IMR-90 (cell line): ENCODE data around the gene PRKCB.

Experiments
- BHLHE40 ChIP-seq: fragments of 150-350 bp; IDR thresholded peaks from 2 replicates; pipeline ENCODE4 v1.6.1; 2016; ENCODE audit warnings: mild to moderate bottlenecking, low read depth, low read length
- POLR2A ChIP-seq: IDR thresholded peaks from 2 replicates; pipeline ENCODE4 v1.6.1; 2012; ENCODE audit warnings: mild to moderate bottlenecking, low read depth, low read length
- RAD21 ChIP-seq: IDR thresholded peaks from 2 replicates; pipeline ENCODE4 v1.6.1; 2012; ENCODE audit warnings: low read length, improper control_type of control experiment
- RFX5 ChIP-seq: IDR thresholded peaks from 2 replicates; pipeline ENCODE4 v1.8.0; 2012; ENCODE audit warnings: low read depth, mild to moderate bottlenecking, low read length, moderate library complexity
- TF ChIP-seq, protein P1 (sequence below): conservative IDR thresholded peaks from 2 replicates; pipeline ENCODE4 v1.5.1; 2012; ENCODE audit warnings: mild to moderate bottlenecking, low read depth, low read length, improper control_type of control experiment

DNA sequence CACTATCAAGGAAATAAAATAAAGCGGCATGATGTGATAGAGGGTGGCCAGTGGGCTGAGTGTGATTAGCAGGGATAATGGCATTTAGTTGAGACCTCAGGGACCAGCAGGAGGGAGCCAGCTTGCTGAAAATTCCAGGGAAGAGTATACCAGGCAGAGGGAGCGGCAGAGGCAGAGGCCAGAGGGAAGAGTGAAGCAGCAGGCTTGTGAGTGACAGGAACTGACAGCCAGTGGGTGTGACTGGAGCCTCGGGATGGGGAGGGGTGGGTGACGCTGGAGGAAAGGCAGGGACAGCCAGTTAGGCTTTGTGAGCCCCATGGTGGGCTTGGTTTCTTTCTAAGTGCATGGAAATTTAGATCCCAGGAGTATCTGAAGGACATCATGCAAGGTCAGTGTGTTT is 210.7 kb downstream of the PRKCB start:
- TF ChIP-seq, protein P1, sequence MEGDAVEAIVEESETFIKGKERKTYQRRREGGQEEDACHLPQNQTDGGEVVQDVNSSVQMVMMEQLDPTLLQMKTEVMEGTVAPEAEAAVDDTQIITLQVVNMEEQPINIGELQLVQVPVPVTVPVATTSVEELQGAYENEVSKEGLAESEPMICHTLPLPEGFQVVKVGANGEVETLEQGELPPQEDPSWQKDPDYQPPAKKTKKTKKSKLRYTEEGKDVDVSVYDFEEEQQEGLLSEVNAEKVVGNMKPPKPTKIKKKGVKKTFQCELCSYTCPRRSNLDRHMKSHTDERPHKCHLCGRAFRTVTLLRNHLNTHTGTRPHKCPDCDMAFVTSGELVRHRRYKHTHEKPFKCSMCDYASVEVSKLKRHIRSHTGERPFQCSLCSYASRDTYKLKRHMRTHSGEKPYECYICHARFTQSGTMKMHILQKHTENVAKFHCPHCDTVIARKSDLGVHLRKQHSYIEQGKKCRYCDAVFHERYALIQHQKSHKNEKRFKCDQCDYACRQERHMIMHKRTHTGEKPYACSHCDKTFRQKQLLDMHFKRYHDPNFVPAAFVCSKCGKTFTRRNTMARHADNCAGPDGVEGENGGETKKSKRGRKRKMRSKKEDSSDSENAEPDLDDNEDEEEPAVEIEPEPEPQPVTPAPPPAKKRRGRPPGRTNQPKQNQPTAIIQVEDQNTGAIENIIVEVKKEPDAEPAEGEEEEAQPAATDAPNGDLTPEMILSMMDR: no peak
- TF ChIP-seq POLR2A (no peak), RFX5 (no peak), RAD21 (no peak), BHLHE40 (no peak)
